Ovary (tissue), 3 donors: ENCODE data around the gene DHRS3.

ENCODE experiments used
- CTCF ChIP-seq, 3 donors: fragments of 450-650 bp in 2 of 3; fragments of 200-600 bp in 1 of 3; IDR thresholded peaks; one replicate each; pipeline versions ENCODE4 v1.5.1 to v1.8.0; 2016 to 2022; ENCODE audit warnings: antibody characterized with exemption in 3 of 3, mild to moderate bottlenecking in 1 of 3
- EP300 ChIP-seq: sonication (generic); formaldehyde crosslinking; IDR thresholded peaks from one replicate; pipeline ENCODE4 v1.6.1; 2017; ENCODE audit warnings: antibody characterized with exemption
- donor health status: DM: no; HTN: no; CAD: no.

- TF ChIP-seq CTCF (IDR thresholded peaks at IDR 0.05) (no peak), EP300 (no peak)
These were observed 87.4 kb downstream of the DHRS3 start for GRCh38 chr1:12530462-12531178.
